Hepatocyte (in vitro differentiated cells): ENCODE data around the gene RASA3. TPM values are rescaled to one million over a fixed set of nuclear protein-coding genes. Genes with fewer than 3 reads are reported as not detected.
A peak's percentile ranks its signal among the peaks of the same experiment; 100 is the strongest.

Experiments used
- DNase-seq: peaks from one replicate; pipeline ENCODE4 v3.0.0-alpha.2; 2016; ENCODE audit warnings: low spot score
- H2AFZ ChIP-seq: fragments of 200-600 bp; sonication (generic); 2 replicates; pipeline ENCODE4 v1.6.0; 2016; ENCODE audit warnings: antibody characterized with exemption, mild to moderate bottlenecking
- H3K27ac ChIP-seq: fragments of 200-600 bp; sonication (generic); 2 replicates; pipeline ENCODE4 v1.5.1; 2016; ENCODE audit warnings: mild to moderate bottlenecking
- H3K27me3 ChIP-seq: fragments of 200-600 bp; sonication (generic); 2 replicates; pipeline ENCODE4 v1.6.1; 2016
- H3K36me3 ChIP-seq: fragments of 200-600 bp; sonication (generic); replicated peaks from 2 replicates; pipeline ENCODE4 v1.5.1; 2016; ENCODE audit warnings: low read depth; ENCODE audit not compliant: insufficient read depth
- H3K4me1 ChIP-seq: fragments of 200-600 bp; sonication (generic); 2 replicates; pipeline ENCODE4 v1.5.1; 2016; ENCODE audit warnings: mild to moderate bottlenecking, moderate library complexity; ENCODE audit not compliant: insufficient read depth
- H3K4me2 ChIP-seq: fragments of 200-600 bp; sonication (generic); 2 replicates; pipeline ENCODE4 v1.6.0; 2016
- H3K4me3 ChIP-seq: fragments of 200-600 bp; sonication (generic); 2 replicates; pipeline ENCODE4 v1.5.1; 2016; ENCODE audit warnings: mild to moderate bottlenecking
- H3K79me2 ChIP-seq: fragments of 200-600 bp; sonication (generic); 2 replicates; pipeline ENCODE4 v1.6.0; 2017; ENCODE audit warnings: mild to moderate bottlenecking
- H3K9me2 ChIP-seq: fragments of 200-600 bp; sonication (generic); replicated peaks from 2 replicates; pipeline ENCODE4 v1.6.0; 2017; ENCODE audit warnings: mild to moderate bottlenecking; ENCODE audit not compliant: insufficient read depth
- H3K9me3 ChIP-seq: fragments of 200-600 bp; sonication (generic); 2 replicates; pipeline ENCODE4 v1.5.1; 2016; ENCODE audit warnings: low read depth, mild to moderate bottlenecking
- H4K20me1 ChIP-seq: fragments of 200-600 bp; sonication (generic); 2 replicates; pipeline ENCODE4 v1.6.0; 2016; ENCODE audit warnings: mild to moderate bottlenecking; ENCODE audit not compliant: insufficient read depth, poor library complexity, severe bottlenecking
- CTCF ChIP-seq: fragments of 200-600 bp; sonication (generic); IDR thresholded peaks from 2 replicates; pipeline ENCODE4 v1.5.1; 2016; ENCODE audit warnings: antibody characterized with exemption, mild to moderate bottlenecking; ENCODE audit not compliant: poor library complexity
- EZH2 ChIP-seq: fragments of 200-600 bp; sonication (generic); IDR thresholded peaks from 2 replicates; pipeline ENCODE4 v1.6.1; 2016; ENCODE audit warnings: antibody characterized with exemption, mild to moderate bottlenecking, borderline replicate concordance
- EZH2phosphoT487 ChIP-seq: fragments of 200-600 bp; sonication (generic); IDR thresholded peaks from one replicate; pipeline ENCODE4 v1.6.1; 2018; ENCODE audit warnings: antibody characterized with exemption, mild to moderate bottlenecking, low read depth, moderate library complexity; ENCODE audit not compliant: unreplicated experiment, severe bottlenecking
- WGBS: methylation state at CpG from one replicate; pipeline ENCODE4 v1.1.6; 2016; ENCODE audit warnings: low lambda C conversion rate; ENCODE audit errors: missing lambda C conversion rate; 5-methylcytosine and 5-hydroxymethylcytosine counted together
- polyA plus RNA-seq: library from polyadenylated mRNA; unstranded; fragments of >200 nt; fragmentation: Nextera tagmentation; extraction: Ambion mirVana; gene quantifications from 2 replicates; pipeline ENCODE4 v1.2.1, GENCODE V29; 2016
- total RNA-seq: library from RNA; depleted of rRNA; stranded (reverse); fragments of >200 nt; gene quantifications from 2 replicates; pipeline ENCODE4 v1.2.3, GENCODE V29; 2014

The RASA3 gene
- total and polyA plus RNA-seq, 2 experiments from 2014 or later, result 5.6 to 6.1 TPM

DNA sequence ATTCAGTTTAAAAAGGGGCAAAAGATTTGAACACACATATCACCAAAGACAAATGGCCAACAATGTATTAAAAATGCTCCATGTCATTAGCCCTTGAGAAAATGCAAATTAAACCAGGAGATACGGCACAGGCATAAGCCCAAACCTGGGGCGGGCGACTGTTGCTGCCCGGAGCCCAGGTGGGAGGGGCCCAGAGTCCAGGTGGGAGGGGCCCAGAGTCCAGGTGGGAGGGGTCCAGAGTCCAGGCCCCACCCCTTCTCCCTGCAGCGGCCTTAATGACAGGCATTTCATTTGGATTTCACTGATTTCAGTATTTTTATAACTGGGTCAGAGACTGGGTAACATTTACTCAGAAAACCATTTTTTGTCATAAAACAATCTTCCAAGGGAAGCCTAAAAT, 78.2 kb downstream of the RASA3 start:
- TF ChIP-seq EZH2phosphoT487 (no peak), CTCF (no peak), EZH2 (no peak)
- no peaks in the 10 kb centered on the region for H3K36me3 ChIP-seq
- no peaks in the 10 kb centered on the region for H4K20me1 ChIP-seq
- no peak for DNase-seq
- H3K4me2 ChIP-seq, result no peak overlapping the region
- no peak overlapping the region for H2AFZ ChIP-seq
- no peak overlapping the region for H3K4me3 ChIP-seq
- H3K9me3 ChIP-seq, result no peaks in the 10 kb centered on the region
- H3K9me2 ChIP-seq, result no peaks in the 10 kb centered on the region
- H3K27ac ChIP-seq, result no peak overlapping the region
- WGBS, result 88% methylated on average over 5 of the region's 5 CpGs
- no peaks in the 10 kb centered on the region for H3K27me3 ChIP-seq
- peaks cover 2% of the 10 kb centered on the region for H3K79me2 ChIP-seq
- H3K4me1 ChIP-seq, result no peaks in the 10 kb centered on the region

DNA sequence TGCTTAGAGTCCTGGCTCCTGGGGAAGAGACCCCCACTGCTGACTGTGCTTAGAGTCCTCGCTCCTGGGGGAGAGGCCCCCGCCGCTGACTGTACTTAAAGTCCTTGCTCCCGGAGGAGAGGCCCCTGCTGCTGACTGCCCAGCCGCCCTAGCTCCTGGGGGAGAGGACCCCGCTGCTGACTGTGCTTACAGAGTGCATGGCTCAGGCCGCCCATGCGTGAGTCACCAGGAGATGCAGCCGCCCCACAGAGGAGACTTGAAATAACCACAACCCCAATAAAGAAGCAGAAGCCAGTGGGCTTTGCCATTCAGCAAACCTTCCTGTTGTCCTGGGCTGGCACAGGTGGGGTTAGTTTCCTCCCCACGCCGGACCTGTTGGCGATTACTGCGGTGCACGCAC, 79.4 kb downstream of the RASA3 start:
- TF ChIP-seq EZH2phosphoT487 (no peak), EZH2 (no peak), CTCF (no peak)
- Histone ChIP-seq H4K20me1 (no peaks in the 10 kb centered on the region), H3K9me2 (no peaks in the 10 kb centered on the region), H3K9me3 (no peaks in the 10 kb centered on the region), H3K4me2 (no peak overlapping the region), H3K4me3 (no peak overlapping the region), H3K27ac (no peak overlapping the region), H3K79me2 (peaks cover 2% of the 10 kb centered on the region), H3K36me3 (no peaks in the 10 kb centered on the region), H3K4me1 (no peaks in the 10 kb centered on the region), H2AFZ (no peak overlapping the region), H3K27me3 (no peaks in the 10 kb centered on the region)
- WGBS, result 81% methylated on average over 14 of the region's 14 CpGs
- DNase-seq, result peak; percentile 35

DNA sequence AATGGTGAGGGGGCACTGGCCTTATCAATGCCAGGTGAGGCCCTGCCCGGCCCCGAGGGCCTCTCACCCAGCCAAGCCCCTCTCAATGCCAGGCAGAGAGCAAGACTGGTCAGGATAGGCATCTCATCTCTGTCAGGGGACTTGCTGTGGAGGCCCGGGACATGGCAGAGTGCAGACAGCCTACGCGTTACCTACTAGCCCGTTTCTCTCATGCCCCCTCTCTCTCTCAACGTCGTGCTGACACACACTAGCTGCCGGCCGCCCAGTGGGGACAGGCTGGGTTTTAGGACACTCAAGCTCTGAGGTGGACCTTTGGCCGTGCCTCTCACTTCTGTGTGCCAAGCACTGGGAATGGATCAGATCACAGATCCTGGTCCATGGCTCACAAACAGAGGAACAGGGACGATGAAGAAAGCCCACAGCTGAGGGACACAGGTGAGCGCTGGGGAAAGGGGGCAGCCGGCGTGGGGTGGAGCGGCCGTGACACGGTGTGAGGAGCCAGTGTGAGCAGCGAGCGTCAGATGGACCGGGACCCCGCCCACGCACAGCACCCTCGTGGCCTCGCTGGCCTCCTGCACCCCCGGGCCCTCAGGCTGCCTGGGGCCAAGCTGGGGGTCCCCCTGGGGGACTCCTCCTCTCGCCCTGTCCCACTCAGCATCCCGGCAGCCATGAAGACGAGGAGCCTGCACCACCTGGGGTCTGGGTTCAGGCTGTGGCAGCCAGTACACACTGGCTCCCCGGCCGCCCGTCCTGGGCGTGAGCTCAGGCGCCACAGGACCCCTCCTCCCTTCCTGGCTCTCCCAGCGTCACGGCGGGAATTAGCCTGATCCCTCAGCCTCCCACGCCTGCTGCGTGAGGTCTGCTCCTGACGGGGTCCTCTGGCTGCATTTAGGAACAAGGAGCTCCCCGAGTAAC, 81.6 kb downstream of the RASA3 start:
- Histone ChIP-seq H2AFZ (no peak overlapping the region), H3K4me3 (no peak overlapping the region), H3K79me2 (peaks cover 2% of the 10 kb centered on the region), H3K9me3 (no peaks in the 10 kb centered on the region), H4K20me1 (no peaks in the 10 kb centered on the region), H3K9me2 (no peaks in the 10 kb centered on the region), H3K36me3 (no peaks in the 10 kb centered on the region), H3K4me1 (peaks cover 11% of the 10 kb centered on the region), H3K4me2 (no peak overlapping the region), H3K27me3 (no peaks in the 10 kb centered on the region), H3K27ac (no peak overlapping the region)
- WGBS, result 93% methylated on average over 40 of the region's 41 CpGs
- TF ChIP-seq EZH2 (no peak), CTCF (no peak), EZH2phosphoT487 (no peak)
- no peak for DNase-seq
